K562 (cell line): ENCODE results near the gene NINJ2.

ENCODE experiments used
- CHD2 ChIP-seq: IDR thresholded peaks from 2 replicates; pipeline ENCODE4 v1.6.1; 2011; ENCODE audit warnings: low read depth, low read length
- CTCF ChIP-seq, 3 experiments: IDR thresholded peaks in 2 of 3; conservative IDR thresholded peaks in 1 of 3; 2 replicates each; pipeline ENCODE4 v1.5.1; 2011 to 2012; ENCODE audit warnings: low read length in 3 of 3, mild to moderate bottlenecking in 3 of 3, control low read depth in 2 of 3, improper control_type of control experiment in 1 of 3, inconsistent platforms in 1 of 3, low read depth in 1 of 3, mixed read lengths in 1 of 3, moderate library complexity in 1 of 3; ENCODE audit not compliant: insufficient read depth in 2 of 3
- DPF2 ChIP-seq: fragments of 450-650 bp; IDR thresholded peaks from 2 replicates; pipeline ENCODE4 v1.6.1; 2016
- EZH2 ChIP-seq: IDR thresholded peaks from 2 replicates; pipeline ENCODE4 v1.6.1; 2012; ENCODE audit warnings: low read depth, mild to moderate bottlenecking, inconsistent platforms, low read length, borderline replicate concordance
- NFIC ChIP-seq: fragments of 450-650 bp; IDR thresholded peaks from 2 replicates; pipeline ENCODE4 v1.6.1; 2017; ENCODE audit warnings: mild to moderate bottlenecking, inconsistent platforms
- POLR2A ChIP-seq: fragments of 450-650 bp; conservative IDR thresholded peaks from 2 replicates; pipeline ENCODE4 v1.6.1; 2016
- RREB1 ChIP-seq: fragments of 250-450 bp; sonication (Bioruptor Pico); IDR thresholded peaks from 2 replicates; pipeline ENCODE4 v1.4.0; 2020
- SMARCC2 ChIP-seq: fragments of 450-650 bp; IDR thresholded peaks from 2 replicates; pipeline ENCODE4 v1.6.1; 2017; ENCODE audit warnings: antibody characterized with exemption, moderate library complexity, mild to moderate bottlenecking, low read depth
- ZNF263 ChIP-seq: sonication (generic); formaldehyde crosslinking; IDR thresholded peaks from 2 replicates; pipeline ENCODE4 v1.8.0; 2022; ENCODE audit warnings: mild to moderate bottlenecking, missing genetic modification reagents, borderline replicate concordance
- ZNF274 ChIP-seq: IDR thresholded peaks from 2 replicates; pipeline ENCODE4 v1.6.1; 2011; ENCODE audit warnings: low read depth, mild to moderate bottlenecking, low read length, moderate library complexity, borderline replicate concordance
- ZNF592 ChIP-seq: fragments of 450-650 bp; IDR thresholded peaks from 2 replicates; pipeline ENCODE4 v1.6.1; 2017; ENCODE audit warnings: antibody characterized with exemption, mild to moderate bottlenecking

- TF ChIP-seq SMARCC2 (no peak), RREB1 (CRISPR knock-in tag) (no peak), NFIC (no peak), CHD2 (no peak), DPF2 (no peak), EZH2 (no peak), ZNF263 (CRISPR knock-in tag) (no peak), ZNF592 (no peak), POLR2A (no peak), ZNF274 (no peak), CTCF (IDR thresholded peaks at IDR 0.05 in 2 of 3, conservative IDR thresholded peaks at IDR 0.05 in 1 of 3; ENCODE audit: insufficient read depth in 2 of 3, low read depth in 1 of 3, low read length in 3 of 3) (no peak)
Measured at GRCh38 chr12:543114-543451, 120.2 kb downstream of the NINJ2 start.
